Transverse colon (tissue), 4 donors: ENCODE data around the gene GPR137C.

ENCODE experiments used
- CTCF ChIP-seq, 5 experiments: fragments of 200-600 bp in 3 of 5; fragments of 450-650 bp in 2 of 5; sonication (generic) in 3 of 5; IDR thresholded peaks; 1 replicate in 2 of 5; 2 replicates in 3 of 5; pipeline ENCODE4 v1.5.1; 2016 to 2017; ENCODE audit warnings: antibody characterized with exemption in 5 of 5, inconsistent platforms in 3 of 5, mild to moderate bottlenecking in 2 of 5, moderate library complexity in 1 of 5
- POLR2A ChIP-seq: fragments of 450-650 bp; IDR thresholded peaks from one replicate; pipeline ENCODE4 v1.6.1; 2016; ENCODE audit warnings: antibody characterized with exemption, mild to moderate bottlenecking, moderate library complexity
- POLR2AphosphoS5 ChIP-seq, 3 donors: sonication (generic); formaldehyde crosslinking; IDR thresholded peaks; one replicate each; pipeline ENCODE4 v1.6.1; 2016; ENCODE audit warnings: antibody characterized with exemption in 3 of 3

GRCh38 chr14:52558688-52559087 lies 6.1 kb downstream of the GPR137C start:
- TF ChIP-seq CTCF (IDR thresholded peaks at IDR 0.05) (no peak), POLR2AphosphoS5 (IDR thresholded peaks at IDR 0.05) (no peak), POLR2A (no peak)
